GM12878 (cell line): Measurements from ENCODE around the gene PIEZO2. TPM values are rescaled to one million over a fixed set of nuclear protein-coding genes. Genes with fewer than 3 reads are reported as not detected.

Source experiments
- BCLAF1 ChIP-seq: fragments of 450-650 bp; IDR thresholded peaks from 2 replicates; pipeline ENCODE4 v1.6.1; 2017; ENCODE audit warnings: antibody characterized with exemption, mild to moderate bottlenecking, moderate library complexity
- CBFB ChIP-seq: IDR thresholded peaks from 2 replicates; pipeline ENCODE4 v1.6.1; 2016; ENCODE audit warnings: antibody characterized with exemption, low read depth
- CBX5 ChIP-seq: sonication (generic); IDR thresholded peaks from 2 replicates; pipeline ENCODE4 v1.6.1; 2016; ENCODE audit warnings: low read depth, moderate library complexity, mild to moderate bottlenecking, inconsistent platforms
- CEBPZ ChIP-seq: fragments of 150-350 bp; IDR thresholded peaks from 2 replicates; pipeline ENCODE4 v1.6.1; 2016; ENCODE audit warnings: low read depth, low read length
- EP300 ChIP-seq, 2 experiments: fragments of 150-350 bp in 1 of 2; IDR thresholded peaks; 2 replicates each; pipeline ENCODE4 v1.6.1; 2011 to 2012; ENCODE audit warnings: low read depth in 2 of 2, low read length in 2 of 2, borderline replicate concordance in 1 of 2, improper control_type of control experiment in 1 of 2, inconsistent platforms in 1 of 2; ENCODE audit not compliant: control insufficient read depth in 1 of 2
- HCFC1 ChIP-seq: fragments of 150-350 bp; IDR thresholded peaks from 2 replicates; pipeline ENCODE4 v1.6.1; 2014; ENCODE audit warnings: low read length
- KDM1A ChIP-seq: fragments of 200-600 bp; sonication (generic); IDR thresholded peaks from 2 replicates; pipeline ENCODE4 v1.6.1; 2016; ENCODE audit warnings: borderline replicate concordance
- MYB ChIP-seq: fragments of 150-350 bp; IDR thresholded peaks from 2 replicates; pipeline ENCODE4 v1.6.1; 2014; ENCODE audit warnings: mild to moderate bottlenecking, low read depth, low read length, borderline replicate concordance
- NFYA ChIP-seq: IDR thresholded peaks from 2 replicates; pipeline ENCODE4 v1.6.1; 2011; ENCODE audit warnings: low read depth, mild to moderate bottlenecking, low read length, improper control_type of control experiment, borderline replicate concordance
- NR2C1 ChIP-seq: fragments of 450-650 bp; IDR thresholded peaks from 2 replicates; pipeline ENCODE4 v1.6.1; 2017; ENCODE audit warnings: antibody characterized with exemption, mild to moderate bottlenecking, moderate library complexity
- NR2F1 ChIP-seq: fragments of 450-650 bp; conservative IDR thresholded peaks from 2 replicates; pipeline ENCODE4 v1.6.1; 2017; ENCODE audit warnings: mild to moderate bottlenecking
- RAD51 ChIP-seq: fragments of 450-650 bp; IDR thresholded peaks from 2 replicates; pipeline ENCODE4 v1.6.1; 2016; ENCODE audit warnings: moderate library complexity, mild to moderate bottlenecking, inconsistent platforms
- REST ChIP-seq: IDR thresholded peaks from 2 replicates; pipeline ENCODE4 v1.6.1; 2012; ENCODE audit warnings: mild to moderate bottlenecking, low read depth, low read length
- RFX5 ChIP-seq: IDR thresholded peaks from 2 replicates; pipeline ENCODE4 v1.6.1; 2011; ENCODE audit warnings: low read depth, low read length, improper control_type of control experiment
- SIN3A ChIP-seq: IDR thresholded peaks from 2 replicates; pipeline ENCODE4 v1.6.1; 2012; ENCODE audit warnings: low read depth, low read length, improper control_type of control experiment
- SMC3 ChIP-seq: IDR thresholded peaks from 2 replicates; pipeline ENCODE4 v1.6.1; 2011; ENCODE audit warnings: low read length, improper control_type of control experiment, borderline replicate concordance
- SPI1 ChIP-seq: IDR thresholded peaks from 2 replicates; pipeline ENCODE4 v1.6.1; 2011; ENCODE audit warnings: low read depth, mild to moderate bottlenecking, low read length, moderate library complexity, borderline replicate concordance; ENCODE audit not compliant: insufficient read depth
- SREBF2 ChIP-seq: IDR thresholded peaks from 2 replicates; pipeline ENCODE4 v1.6.1; 2012; ENCODE audit warnings: mild to moderate bottlenecking, low read length
- SUPT20H ChIP-seq: IDR thresholded peaks from 2 replicates; pipeline ENCODE4 v1.6.1; 2011; ENCODE audit warnings: low read depth, mild to moderate bottlenecking, low read length, moderate library complexity, borderline replicate concordance; ENCODE audit not compliant: control insufficient read depth
- TCF12 ChIP-seq: IDR thresholded peaks from 2 replicates; pipeline ENCODE4 v1.6.1; 2011; ENCODE audit warnings: low read depth, mild to moderate bottlenecking, low read length
- ZNF24 ChIP-seq: fragments of 450-650 bp; IDR thresholded peaks from 2 replicates; pipeline ENCODE4 v1.6.1; 2017; ENCODE audit warnings: antibody characterized with exemption, mild to moderate bottlenecking
- ZNF274 ChIP-seq: IDR thresholded peaks from one replicate; pipeline ENCODE4 v1.8.0; 2011; ENCODE audit not compliant: insufficient read length, insufficient read depth
- ZSCAN29 ChIP-seq: fragments of 450-650 bp; IDR thresholded peaks from 2 replicates; pipeline ENCODE4 v1.6.1; 2017; ENCODE audit warnings: mild to moderate bottlenecking, moderate library complexity
- polyA plus RNA-seq, 11 experiments: library from polyadenylated mRNA; depleted of rRNA in 4 of 11; unstranded in 6 of 11; stranded (reverse) in 5 of 11; fragments of >200 nt; fragmentation: Nextera tagmentation in 4 of 11; fragmentation: Illumina TruSeq in 1 of 11; extraction: Ambion mirVana in 4 of 11; extraction: Trizol in 1 of 11; gene quantifications; 1 replicate in 1 of 11; 2 replicates in 10 of 11; pipeline versions ENCODE4 v1.2.1 to v1.2.3, GENCODE V29; 2011 to 2016; ENCODE audit warnings: inconsistent platforms in 2 of 11, missing spikeins in 2 of 11, low read depth in 1 of 11
- total RNA-seq, 4 experiments: library from RNA; depleted of rRNA in 3 of 4; stranded (reverse); fragments of >200 nt in 3 of 4; fragmentation: Illumina TruSeq in 1 of 4; extraction: Trizol in 1 of 4; gene quantifications; 2 replicates each; pipeline versions ENCODE4 v1.2.1 to v1.2.3, GENCODE V29; 2013 to 2021

Gene PIEZO2
- total and polyA plus RNA-seq, 10 of the 15 experiments (the other 5 are each of a cell fraction or from before 2014, with no cell fraction given) = 6.7 to 42.3 (median 27.4) TPM

- TF ChIP-seq CEBPZ (no peak), REST (no peak), RAD51 (peak; percentile 44; the same call in 1 of the 2 replicates), ZNF24 (no peak), MYB (no peak), SMC3 (no peak), NR2F1 (no peak), CBFB (no peak), ZNF274 (no peak), SPI1 (no peak), TCF12 (peak; percentile 80; the same call in 1 of the 2 replicates), NFYA (no peak), ZSCAN29 (no peak), SIN3A (no peak), NR2C1 (no peak), BCLAF1 (no peak), CBX5 (0 out of 2 replicates have a peak, but pooled peaks have one; percentile 37), SREBF2 (no peak), EP300 (IDR thresholded peaks at IDR 0.05; ENCODE audit: borderline replicate concordance in 1 of 2, control insufficient read depth in 1 of 2, low read depth in 2 of 2, low read length in 2 of 2) (peak in 1 of 2 experiments; percentile 61; a peak in 2 of 4 replicates), RFX5 (no peak), SUPT20H (no peak), HCFC1 (no peak), KDM1A (no peak)
These were observed 310.8 kb downstream of the PIEZO2 start (continued) for GRCh38 chr18:10838553-10838952.
